ENCODE results near the gene DNAJB13.

Gene DNAJB13

DNA sequence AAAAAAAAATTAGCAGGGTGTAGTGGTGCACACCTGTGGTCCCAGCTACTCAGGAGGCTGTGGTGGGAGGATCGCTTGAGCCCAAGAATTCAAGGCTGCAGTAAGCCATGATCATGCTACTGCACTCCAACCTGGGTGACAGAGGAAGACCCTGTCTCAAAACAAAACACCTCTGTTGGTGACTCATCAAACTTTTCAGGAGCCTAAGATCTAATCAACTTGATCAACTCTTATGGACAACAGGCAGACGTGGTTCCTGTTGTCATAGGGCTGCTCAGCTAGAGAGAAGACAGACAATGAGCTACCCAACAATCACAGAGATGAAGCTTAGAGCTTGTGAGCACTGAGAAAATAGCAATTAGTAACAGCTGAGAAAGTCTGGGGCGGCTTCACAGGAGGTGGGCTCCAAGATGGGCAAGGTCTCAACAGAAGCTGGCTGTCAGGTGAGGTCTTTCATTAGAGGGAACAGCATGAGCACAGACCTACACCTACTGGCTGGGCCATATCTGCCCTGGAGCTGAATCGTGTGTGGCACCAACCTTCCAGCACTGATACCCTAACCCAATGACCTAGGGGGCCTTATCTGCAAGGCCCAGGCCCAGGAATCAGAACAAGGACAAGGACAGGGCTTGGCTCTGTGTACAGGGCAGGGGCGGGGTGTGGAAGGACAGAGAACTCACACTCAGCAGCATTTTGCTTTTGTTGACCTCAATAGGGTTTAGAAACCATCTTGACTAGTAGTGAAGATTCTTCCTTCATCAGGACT lies 65.3 kb downstream of the DNAJB13 start:
- no peaks in the 10 kb centered on the region; the same call in 1 of the 2 replicates for H3K36me3 ChIP-seq (ENCODE audit: insufficient read depth, low read length)
- no peaks in the 10 kb centered on the region for H3K9me3 ChIP-seq (ENCODE audit: control insufficient read depth, insufficient read depth, low read length)
- no peak overlapping the region for H3K9ac ChIP-seq (ENCODE audit: low read depth, low read length)
- H3K4me1 ChIP-seq (ENCODE audit: insufficient read depth, low read length) = no peaks in the 10 kb centered on the region

- Histone ChIP-seq H3K36me3 (ENCODE audit: insufficient read depth, low read length) (no peaks in the 10 kb centered on the region; the same call in 1 of the 2 replicates), H3K4me1 (ENCODE audit: insufficient read depth, low read length) (no peaks in the 10 kb centered on the region)
Observed at GRCh38 chr11:74017631-74018030, 66.8 kb downstream of the DNAJB13 start.

DNA sequence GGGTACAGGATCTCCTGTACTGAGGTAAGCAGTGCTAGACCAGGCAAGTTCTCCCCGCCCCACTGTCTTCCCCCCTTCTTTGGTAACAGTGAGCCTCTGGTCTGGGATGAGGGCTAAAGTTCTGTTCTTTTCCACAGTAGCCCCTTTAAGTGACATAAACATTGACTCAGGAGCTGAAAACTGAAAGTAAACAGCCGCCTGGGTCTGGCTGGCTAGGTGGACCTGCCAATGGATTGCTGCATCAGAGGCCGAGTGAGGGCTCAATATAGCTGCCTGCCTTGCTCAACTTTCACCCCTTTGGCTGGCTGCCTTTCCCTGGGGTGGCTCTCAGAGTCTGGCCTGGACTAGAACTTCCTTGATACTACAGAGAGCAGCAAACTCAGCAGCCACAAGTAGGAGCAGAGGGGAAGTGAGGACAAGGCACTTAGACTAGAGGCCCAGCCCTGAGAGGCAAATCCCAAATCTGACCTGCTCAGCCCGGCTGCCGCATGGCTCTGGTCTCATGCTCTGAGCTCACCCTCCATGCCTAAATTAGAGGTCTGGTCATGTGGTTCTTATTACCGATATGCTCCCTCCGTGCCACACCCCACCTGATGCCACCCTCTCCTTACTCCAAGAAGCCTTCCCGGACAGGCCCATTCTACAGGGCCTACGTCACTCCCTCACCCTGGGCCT lies 67.6 kb downstream of the DNAJB13 start:
- no peak overlapping the region for H3K9ac ChIP-seq (ENCODE audit: low read depth, low read length)

More at GRCh38 chr11:74017631-74018030, 66.8 kb downstream of the DNAJB13 start:
- Histone ChIP-seq H3K9ac (ENCODE audit: low read depth, low read length) (no peak overlapping the region), H3K9me3 (ENCODE audit: control insufficient read depth, insufficient read depth, low read length) (no peaks in the 10 kb centered on the region)

DNA sequence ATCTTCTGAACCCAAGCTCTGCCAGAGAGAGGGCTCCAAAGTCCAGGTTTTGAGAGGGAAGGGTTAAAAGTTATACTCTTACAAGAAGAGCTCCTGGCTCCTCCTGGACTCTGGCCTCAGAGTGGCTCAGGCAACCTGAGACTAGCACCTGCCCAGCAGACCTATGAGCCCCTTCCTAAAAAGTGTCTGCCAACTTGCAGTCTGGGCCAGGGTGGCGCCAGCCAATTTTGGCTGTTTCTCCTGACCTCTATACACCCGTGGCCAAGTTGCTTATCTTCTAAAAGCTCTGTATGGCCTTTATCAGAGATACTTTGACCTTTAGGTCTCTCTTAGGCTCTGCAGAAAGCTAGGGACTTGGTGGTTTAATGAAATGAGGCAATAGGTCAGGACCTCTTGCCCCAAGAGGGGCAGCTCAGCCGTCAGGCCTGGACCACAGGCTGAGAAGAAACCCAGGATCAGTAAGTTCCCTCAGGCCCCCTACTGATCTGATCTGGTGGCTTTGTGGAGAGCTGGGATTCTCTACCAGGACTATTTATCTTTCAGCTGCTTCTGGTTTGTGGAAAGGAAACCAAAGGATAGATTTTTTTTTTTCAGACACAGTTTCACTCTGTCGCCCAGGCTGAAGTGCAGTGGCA lies 68.4 kb downstream of the DNAJB13 start:
- no peaks in the 10 kb centered on the region; the same call in 1 of the 2 replicates for H3K36me3 ChIP-seq (ENCODE audit: insufficient read depth, low read length)
- H3K4me1 ChIP-seq (ENCODE audit: insufficient read depth, low read length) = no peaks in the 10 kb centered on the region
- no peak overlapping the region for H3K9ac ChIP-seq (ENCODE audit: low read depth, low read length)
- H3K9me3 ChIP-seq (ENCODE audit: control insufficient read depth, insufficient read depth, low read length) = no peaks in the 10 kb centered on the region

More for the DNA sequence above, 67.6 kb downstream of the DNAJB13 start:
- Histone ChIP-seq H3K36me3 (ENCODE audit: insufficient read depth, low read length) (no peaks in the 10 kb centered on the region; the same call in 1 of the 2 replicates), H3K4me1 (ENCODE audit: insufficient read depth, low read length) (no peaks in the 10 kb centered on the region), H3K9me3 (ENCODE audit: control insufficient read depth, insufficient read depth, low read length) (no peaks in the 10 kb centered on the region)

DNA sequence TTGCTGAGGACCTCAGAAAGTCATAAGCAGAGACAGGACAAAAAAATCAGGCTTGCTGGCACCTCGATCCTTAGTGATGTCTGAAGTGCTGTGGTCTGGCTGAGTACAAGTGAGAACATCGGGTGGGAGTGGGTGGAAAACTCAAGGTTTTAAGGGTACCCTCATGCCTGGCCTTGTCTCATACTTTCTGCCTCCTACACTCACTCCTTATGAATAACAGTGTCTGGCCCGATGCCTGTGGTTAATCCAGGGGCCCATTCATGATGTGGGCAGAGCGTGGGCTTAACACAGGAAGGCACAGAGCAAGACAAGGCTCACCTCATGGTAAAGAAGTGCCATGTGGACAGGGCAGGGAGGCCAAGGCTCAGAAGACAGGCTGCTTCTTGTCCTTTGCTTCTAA lies 69.0 kb downstream of the DNAJB13 start:
- Histone ChIP-seq H3K4me1 (ENCODE audit: insufficient read depth, low read length) (no peaks in the 10 kb centered on the region), H3K9me3 (ENCODE audit: control insufficient read depth, insufficient read depth, low read length) (no peaks in the 10 kb centered on the region), H3K9ac (ENCODE audit: low read depth, low read length) (no peak overlapping the region), H3K36me3 (ENCODE audit: insufficient read depth, low read length) (no peaks in the 10 kb centered on the region; the same call in 1 of the 2 replicates)

Measured in ES-I3 (cell line).